Epithelial cell of prostate (primary cell): ENCODE results near the gene SLC9A2.
A peak's percentile ranks its signal among the peaks of the same experiment; 100 is the strongest.

ENCODE experiments used
- DNase-seq: peaks from one replicate; pipeline ENCODE4 v3.0.0-alpha.2; 2011; ENCODE audit warnings: low read depth, low spot score
- H3K27ac ChIP-seq: fragments of 450-650 bp; 2 replicates; pipeline ENCODE4 v1.5.1; 2017; ENCODE audit warnings: mild to moderate bottlenecking

SLC9A2 gene

GRCh38 chr2:102618452-102619413 is 620 bp upstream of the SLC9A2 start:
- H3K27ac ChIP-seq: no peak overlapping the region
- no peak for DNase-seq

GRCh38 chr2:102620332-102620731 is 979 bp downstream of the SLC9A2 start:
- H3K27ac ChIP-seq: no peak overlapping the region
- DNase-seq: no peak

GRCh38 chr2:102621630-102622029 is 2.3 kb downstream of the SLC9A2 start:
- no peak overlapping the region for H3K27ac ChIP-seq
- no peak for DNase-seq

- DNase-seq: no peak
- H3K27ac ChIP-seq: no peak overlapping the region
Measured at GRCh38 chr2:102622646-102623045, 3.3 kb downstream of the SLC9A2 start.

- no peak overlapping the region for H3K27ac ChIP-seq
- no peak for DNase-seq
Measured at GRCh38 chr2:102630458-102630857, 11.1 kb downstream of the SLC9A2 start.

GRCh38 chr2:102632380-102633175 is 13.2 kb downstream of the SLC9A2 start:
- H3K27ac ChIP-seq: peak overlapping the region; percentile 59
- peak; percentile 62 for DNase-seq

- DNase-seq: no peak
- no peak overlapping the region for H3K27ac ChIP-seq
Measured at GRCh38 chr2:102634831-102635241, 15.5 kb downstream of the SLC9A2 start.

- no peak for DNase-seq
- H3K27ac ChIP-seq: no peak overlapping the region
Measured at GRCh38 chr2:102635317-102635716, 16.0 kb downstream of the SLC9A2 start.

- H3K27ac ChIP-seq: peak overlapping the region; percentile 65
- no peak for DNase-seq
Measured at GRCh38 chr2:102636283-102636907, 17.0 kb downstream of the SLC9A2 start.

- no peak for DNase-seq
- peak overlapping the region; percentile 65 for H3K27ac ChIP-seq
Measured at GRCh38 chr2:102637358-102637757, 18.0 kb downstream of the SLC9A2 start.

GRCh38 chr2:102639429-102639828 is 20.1 kb downstream of the SLC9A2 start:
- DNase-seq: no peak
- H3K27ac ChIP-seq: no peak overlapping the region

GRCh38 chr2:102652126-102652525 is 32.8 kb downstream of the SLC9A2 start:
- H3K27ac ChIP-seq: no peak overlapping the region
- no peak for DNase-seq

- DNase-seq: peak; percentile 52
- no peak overlapping the region for H3K27ac ChIP-seq
Measured at GRCh38 chr2:102657770-102658169, 38.4 kb downstream of the SLC9A2 start.

GRCh38 chr2:102660070-102660469 is 40.7 kb downstream of the SLC9A2 start:
- DNase-seq: no peak
- no peak overlapping the region for H3K27ac ChIP-seq

- no peak for DNase-seq
- no peak overlapping the region for H3K27ac ChIP-seq
Measured at GRCh38 chr2:102660574-102660973, 41.2 kb downstream of the SLC9A2 start.

GRCh38 chr2:102661846-102662245 is 42.5 kb downstream of the SLC9A2 start:
- DNase-seq: no peak
- H3K27ac ChIP-seq: no peak overlapping the region

- H3K27ac ChIP-seq: no peak overlapping the region
- DNase-seq: no peak
Measured at GRCh38 chr2:102662833-102663232, 43.5 kb downstream of the SLC9A2 start.

GRCh38 chr2:102663381-102663780 is 44.0 kb downstream of the SLC9A2 start:
- no peak for DNase-seq
- no peak overlapping the region for H3K27ac ChIP-seq

- DNase-seq: peak; percentile 99
- H3K27ac ChIP-seq: peak overlapping the region; percentile 58
Measured at GRCh38 chr2:102664471-102664909, 45.1 kb downstream of the SLC9A2 start.

GRCh38 chr2:102667072-102667471 is 47.7 kb downstream of the SLC9A2 start:
- no peak overlapping the region for H3K27ac ChIP-seq
- DNase-seq: no peak

GRCh38 chr2:102668171-102668570 is 48.8 kb downstream of the SLC9A2 start:
- no peak for DNase-seq
- H3K27ac ChIP-seq: no peak overlapping the region
